Ovary (tissue), 3 donors: Measurements from ENCODE around the gene CCDC177.

ENCODE experiments used
- CTCF ChIP-seq, 3 donors: fragments of 450-650 bp in 2 of 3; fragments of 200-600 bp in 1 of 3; IDR thresholded peaks; one replicate each; pipeline versions ENCODE4 v1.5.1 to v1.8.0; 2016 to 2022; ENCODE audit warnings: antibody characterized with exemption in 3 of 3, mild to moderate bottlenecking in 1 of 3
- EP300 ChIP-seq: sonication (generic); formaldehyde crosslinking; IDR thresholded peaks from one replicate; pipeline ENCODE4 v1.6.1; 2017; ENCODE audit warnings: antibody characterized with exemption
- POLR2A ChIP-seq: fragments of 450-650 bp; IDR thresholded peaks from one replicate; pipeline ENCODE4 v1.6.1; 2017; ENCODE audit warnings: antibody characterized with exemption, mild to moderate bottlenecking, moderate library complexity
- donor health status: DM: no; HTN: no; CAD: no.

- TF ChIP-seq POLR2A (no peak), CTCF (IDR thresholded peaks at IDR 0.05) (no peak), EP300 (no peak)
Observed at GRCh38 chr14:69610874-69611171, 36.2 kb upstream of the CCDC177 start.
